HG03196 (cell line): ENCODE data around the gene PDILT.

Source experiments
- ATAC-seq: cut with Tn5 transposase; IDR thresholded peaks from one replicate; pipeline ENCODE4 v1.9.1; 2021; ENCODE audit not compliant: unreplicated experiment

PDILT gene

DNA sequence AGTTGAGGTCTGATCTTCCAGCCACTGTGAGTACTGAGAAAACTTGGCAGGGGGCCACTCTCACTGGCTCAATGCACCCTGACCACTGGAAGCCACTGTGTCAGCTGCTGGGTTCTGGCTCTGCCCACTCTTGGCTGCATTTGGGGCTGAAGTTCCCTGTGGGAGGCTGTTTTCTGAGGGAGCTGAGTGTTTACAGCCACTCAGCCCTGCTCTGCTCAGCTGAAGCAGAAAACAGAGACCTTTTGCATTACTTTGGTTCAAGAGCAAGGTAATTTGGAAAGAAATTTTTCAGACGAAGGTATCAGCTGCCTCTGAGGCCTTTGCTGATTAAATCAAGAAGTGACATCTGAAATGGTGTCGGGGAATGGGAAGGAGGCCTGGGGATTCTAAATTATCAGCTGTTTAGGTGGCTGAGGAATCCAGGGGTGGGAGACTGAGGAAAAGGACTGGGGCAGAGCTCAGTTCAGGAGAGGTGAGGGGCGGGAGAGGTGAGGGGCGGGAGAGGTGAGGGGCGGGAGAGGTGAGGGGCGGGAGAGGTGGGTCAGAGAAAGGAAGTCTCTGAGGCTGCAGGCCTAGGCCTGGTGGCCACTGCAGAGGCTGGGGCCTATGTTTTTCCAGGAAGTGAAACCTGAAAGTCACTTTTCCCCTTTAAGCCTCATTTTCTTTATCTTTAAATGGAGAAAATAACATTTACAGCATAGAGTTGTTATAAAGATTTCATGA lies 5.0 kb upstream of the PDILT start, which contains the start of gene ACSM5:
Gene ACSM5 (plus strand): TSS at position 137 of the 723 bp plus-strand sequence. CDS start 1,951 bp downstream, outside the sequence.
- ATAC-seq = peak; percentile 25

DNA sequence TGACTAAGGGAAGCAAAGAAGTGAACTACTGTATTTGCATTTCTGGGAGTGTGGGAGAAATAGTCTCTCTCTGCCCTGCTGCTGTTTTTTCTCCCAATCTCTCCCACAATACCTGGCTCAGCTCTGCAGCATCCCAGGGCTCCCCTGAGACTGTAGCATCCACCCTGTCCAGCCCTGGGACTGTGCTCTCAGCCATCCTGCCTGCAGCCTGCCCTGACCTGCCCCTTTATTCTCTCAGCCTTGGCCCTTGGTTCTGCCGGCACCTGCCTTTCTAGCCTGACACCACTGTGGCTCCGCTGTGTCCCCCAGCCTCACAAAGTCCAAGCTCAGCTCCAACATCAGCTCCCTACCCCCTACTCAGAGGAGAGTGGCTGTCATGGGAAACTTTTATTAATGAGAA lies 1.9 kb downstream of the PDILT start:
- no peak for ATAC-seq

DNA sequence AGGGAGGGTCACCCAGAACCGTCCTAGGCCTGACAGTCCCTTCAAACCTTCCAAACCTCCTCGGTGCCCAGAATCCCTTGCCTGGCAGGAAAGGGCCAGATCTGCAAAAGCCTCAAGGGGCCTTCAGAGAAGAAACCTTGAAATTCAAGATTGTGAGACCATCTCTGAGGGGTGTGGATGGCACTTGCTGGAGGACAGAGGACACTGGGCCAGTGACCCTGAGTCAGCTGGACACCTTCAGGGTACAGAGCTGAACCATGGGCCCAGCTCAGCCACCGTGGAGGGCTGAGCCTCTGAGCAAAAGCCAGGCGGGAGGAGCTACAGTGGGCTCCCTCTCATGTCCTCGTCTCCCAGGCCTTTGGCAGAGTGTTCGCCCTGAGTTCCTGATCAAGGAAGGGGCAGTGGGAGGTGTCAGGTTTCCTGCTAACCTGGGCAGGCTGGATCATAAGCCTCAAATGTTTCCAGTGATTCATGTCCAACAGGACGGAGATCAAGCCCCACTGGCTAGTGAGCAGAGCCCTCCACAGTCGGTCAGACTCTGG lies 3.0 kb downstream of the PDILT start:
- no peak for ATAC-seq

DNA sequence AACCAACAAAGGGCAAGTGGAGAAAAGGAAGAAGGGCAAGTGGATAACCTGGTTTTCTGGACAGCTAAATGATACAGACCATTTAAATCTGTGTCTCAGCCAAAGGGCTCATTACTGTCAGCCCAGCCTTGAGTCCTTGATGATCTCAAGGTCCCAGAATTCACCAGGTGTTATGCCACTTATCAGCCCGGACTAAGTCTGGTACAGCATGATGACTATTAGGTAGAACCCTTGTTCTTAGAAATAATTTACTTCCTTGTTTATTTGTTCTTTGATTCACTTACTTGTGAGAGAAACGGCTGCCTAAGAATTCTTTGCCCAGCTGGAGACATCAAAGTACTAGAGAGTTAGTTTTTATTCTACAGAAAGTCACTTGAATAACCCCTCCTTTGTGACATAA lies 3.5 kb downstream of the PDILT start:
- ATAC-seq = no peak

DNA sequence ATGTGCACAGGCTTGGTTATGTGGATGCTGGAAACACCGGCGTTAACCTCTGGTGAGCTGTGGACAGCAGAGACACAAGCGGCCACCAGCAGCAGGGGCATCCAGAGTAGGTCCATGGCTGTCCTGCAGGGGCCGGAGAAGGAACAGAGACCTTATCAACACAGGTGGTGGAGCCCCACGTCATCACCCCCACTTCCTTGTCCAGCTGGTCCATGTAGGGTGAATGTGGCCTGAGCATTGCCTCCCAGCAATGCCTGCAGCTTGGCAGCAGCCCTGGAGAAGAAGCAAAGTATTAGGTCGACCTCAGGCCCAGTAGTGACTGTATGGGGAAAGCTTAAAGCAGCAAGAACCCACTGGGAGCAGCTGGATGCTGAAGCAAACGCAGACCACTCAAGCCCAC lies 5.4 kb downstream of the PDILT start:
- ATAC-seq = no peak

DNA sequence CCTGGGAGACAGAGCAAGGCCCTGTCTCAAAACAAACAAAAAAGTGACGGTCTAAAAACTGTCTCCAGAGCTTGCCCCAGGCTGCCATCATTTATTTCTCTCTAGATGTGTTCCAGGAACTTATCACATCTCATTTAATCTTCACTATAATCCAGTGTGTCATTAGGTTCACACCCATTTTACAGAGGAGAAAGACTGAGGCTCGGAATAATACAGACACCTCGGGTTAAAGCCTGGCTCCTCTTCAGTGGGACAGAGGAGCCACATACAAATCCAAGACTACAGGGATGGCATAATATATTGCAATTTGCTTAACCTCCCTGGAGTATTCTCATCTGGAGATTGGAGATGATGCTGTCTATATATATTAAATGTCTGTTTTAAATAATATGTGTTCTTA lies 5.9 kb downstream of the PDILT start:
- ATAC-seq = no peak

DNA sequence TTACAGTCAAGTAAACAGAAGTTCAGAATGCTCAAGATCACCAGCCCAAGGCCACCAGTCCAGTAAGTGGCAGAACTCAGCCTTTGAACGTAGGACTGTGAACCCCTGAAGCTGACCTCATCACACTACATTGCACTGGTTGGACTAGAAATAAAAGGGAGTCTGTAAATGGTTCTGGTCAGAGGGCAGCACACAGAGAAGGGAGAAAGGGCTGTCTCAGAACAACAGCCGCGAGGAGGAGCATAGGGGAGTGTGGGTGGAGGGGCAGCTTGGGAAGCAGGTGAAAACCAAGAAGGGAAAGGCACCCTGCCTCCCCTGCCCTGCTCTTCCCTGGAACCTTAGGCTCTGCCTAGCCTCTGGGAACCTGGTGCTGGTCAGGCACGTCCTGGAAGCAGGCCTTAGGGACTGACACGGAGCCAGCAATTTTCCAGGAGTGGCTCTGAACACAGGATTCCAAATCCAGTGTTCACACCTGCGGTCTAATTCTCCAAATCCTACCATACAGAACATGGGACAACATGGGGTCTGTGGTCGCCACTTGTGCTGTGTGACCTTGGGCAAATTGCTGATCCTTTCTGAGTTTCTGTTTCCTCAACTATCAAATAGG lies 7.0 kb downstream of the PDILT start:
- ATAC-seq = no peak

DNA sequence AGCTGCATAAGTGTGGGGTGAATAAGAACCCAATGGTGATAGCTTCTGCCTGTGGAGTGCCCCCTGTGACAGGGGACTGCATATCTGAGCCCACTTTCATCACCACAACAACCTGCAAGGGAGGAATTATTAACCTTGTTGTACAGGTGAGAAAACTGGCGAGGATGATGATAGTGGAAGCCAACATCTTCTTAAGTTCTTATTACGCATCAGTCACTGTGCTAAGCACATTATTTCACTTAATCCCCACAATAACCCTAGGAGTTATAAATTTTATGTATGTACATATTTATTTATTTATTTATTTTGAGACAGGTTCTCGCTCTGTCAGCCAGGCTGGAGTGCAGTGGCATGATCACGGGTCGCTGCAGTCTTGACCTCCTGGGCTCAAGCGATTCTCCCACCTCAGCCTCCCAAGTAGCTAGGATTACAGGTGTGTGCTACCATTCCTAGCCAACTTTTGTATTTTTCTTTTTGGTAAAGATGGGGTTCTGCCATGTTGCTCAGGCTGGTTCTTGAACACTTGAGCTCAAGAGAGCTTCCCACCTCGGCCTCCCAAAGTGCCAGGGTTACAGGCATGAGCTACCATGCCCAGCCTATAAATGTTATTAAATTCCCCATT lies 7.6 kb downstream of the PDILT start:
- ATAC-seq = no peak

DNA sequence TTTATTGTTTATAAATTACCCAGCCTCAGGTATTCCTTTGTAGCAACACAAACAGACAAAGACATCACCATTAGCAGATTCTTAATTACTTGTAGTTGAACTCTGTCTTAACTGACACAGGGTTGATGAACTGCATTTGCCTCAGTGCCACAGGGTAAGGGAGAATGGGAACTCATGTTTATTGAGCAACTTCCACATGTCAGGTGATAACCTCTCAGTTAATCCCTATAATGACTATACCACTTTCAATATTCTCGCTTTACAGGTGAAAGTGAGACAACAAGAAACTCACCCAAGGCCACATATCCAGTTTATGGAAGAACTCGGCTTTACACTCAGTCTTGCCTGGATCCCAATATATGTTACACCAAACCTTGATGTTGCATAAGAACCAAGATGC lies 8.6 kb downstream of the PDILT start:
- no peak for ATAC-seq

DNA sequence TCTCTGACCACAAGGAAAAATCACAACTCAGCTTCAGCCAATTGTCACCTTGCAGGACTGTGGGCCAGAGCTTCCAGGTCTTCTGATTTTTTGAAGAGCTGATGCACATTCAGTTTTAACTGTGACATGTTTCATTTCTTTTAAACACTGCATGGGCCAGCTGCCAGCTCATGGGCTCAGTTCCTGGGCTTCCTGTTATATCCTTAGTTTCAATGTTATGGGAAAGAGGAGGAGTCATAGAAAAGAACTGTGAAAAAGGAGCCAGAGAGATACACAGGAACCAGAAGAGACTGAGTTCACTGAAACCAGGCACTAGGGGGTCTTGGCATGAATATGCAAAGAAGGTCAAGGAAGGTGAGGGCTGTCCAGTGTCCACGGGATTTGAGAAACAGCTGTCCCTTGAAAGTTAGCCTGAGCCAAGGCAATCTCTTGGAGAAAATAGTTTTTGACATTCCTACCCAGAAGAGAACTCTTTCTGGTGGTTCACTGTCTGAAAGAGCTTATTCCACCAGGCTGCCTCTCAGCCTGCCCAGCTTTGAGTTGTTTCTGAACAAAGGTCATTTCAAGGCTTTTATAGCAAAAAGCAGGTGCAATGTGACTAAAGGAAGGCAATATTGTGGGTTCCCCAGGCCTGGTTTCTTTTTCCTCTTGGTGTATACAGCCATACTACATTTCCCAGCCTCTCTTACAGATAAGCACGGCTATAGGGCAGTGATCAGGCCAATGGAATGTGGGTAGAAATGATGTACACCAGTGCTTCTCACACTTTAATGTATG lies 10.5 kb downstream of the PDILT start:
- ATAC-seq = no peak

DNA sequence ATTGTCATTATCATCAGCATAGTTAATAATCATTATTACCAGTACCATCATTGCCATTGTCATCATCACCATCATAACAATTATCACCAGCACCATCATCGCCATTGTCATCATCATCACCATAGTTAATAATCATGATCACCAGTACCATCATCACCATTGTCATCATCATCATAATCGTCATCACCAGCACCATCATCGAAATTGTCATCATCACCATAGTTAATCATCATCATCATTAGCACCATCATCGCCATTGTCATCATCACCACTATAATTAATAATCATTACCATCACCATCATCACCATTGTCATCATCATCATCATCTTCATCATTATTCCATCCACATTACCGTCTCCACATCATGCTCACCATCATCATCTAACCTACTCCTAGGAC lies 13.5 kb downstream of the PDILT start:
- no peak for ATAC-seq

DNA sequence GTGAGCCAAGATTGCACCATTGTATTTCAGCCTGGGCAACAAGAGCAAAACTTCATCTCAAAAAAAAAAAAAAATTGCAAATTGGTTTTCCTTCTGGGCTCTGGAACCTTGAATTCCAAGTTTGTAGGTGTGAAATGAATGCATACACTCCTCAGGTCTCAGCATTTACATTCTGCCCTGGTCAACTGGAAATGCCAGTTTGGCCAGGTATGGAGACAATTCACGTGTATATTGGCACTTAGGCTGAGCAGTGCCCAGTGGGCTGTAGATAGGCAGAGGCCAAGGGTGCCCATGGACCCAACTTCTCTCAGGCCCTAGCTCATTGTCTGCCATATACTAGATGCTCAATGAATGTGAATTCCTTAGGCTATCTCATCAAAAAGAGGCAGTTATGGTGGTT lies 15.7 kb downstream of the PDILT start:
- ATAC-seq = no peak

DNA sequence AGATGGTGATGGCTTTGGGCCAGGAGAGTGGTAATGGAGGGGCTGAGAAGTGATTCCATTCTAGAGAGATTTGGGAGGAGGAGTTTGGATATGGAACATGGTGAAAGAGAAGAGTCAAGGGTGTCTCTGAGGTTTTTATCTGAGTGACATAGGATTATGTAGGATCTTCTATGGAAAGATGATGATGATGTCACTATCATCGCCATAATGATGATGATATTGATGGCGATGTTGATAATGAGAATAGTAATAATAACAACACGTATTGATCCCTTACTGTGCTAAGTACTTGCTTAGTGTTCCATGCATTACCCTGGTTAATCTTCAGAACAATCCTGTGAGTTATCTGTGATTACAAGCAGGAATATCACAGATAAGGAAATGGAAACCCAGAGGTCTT lies 16.6 kb downstream of the PDILT start:
- ATAC-seq = no peak

DNA sequence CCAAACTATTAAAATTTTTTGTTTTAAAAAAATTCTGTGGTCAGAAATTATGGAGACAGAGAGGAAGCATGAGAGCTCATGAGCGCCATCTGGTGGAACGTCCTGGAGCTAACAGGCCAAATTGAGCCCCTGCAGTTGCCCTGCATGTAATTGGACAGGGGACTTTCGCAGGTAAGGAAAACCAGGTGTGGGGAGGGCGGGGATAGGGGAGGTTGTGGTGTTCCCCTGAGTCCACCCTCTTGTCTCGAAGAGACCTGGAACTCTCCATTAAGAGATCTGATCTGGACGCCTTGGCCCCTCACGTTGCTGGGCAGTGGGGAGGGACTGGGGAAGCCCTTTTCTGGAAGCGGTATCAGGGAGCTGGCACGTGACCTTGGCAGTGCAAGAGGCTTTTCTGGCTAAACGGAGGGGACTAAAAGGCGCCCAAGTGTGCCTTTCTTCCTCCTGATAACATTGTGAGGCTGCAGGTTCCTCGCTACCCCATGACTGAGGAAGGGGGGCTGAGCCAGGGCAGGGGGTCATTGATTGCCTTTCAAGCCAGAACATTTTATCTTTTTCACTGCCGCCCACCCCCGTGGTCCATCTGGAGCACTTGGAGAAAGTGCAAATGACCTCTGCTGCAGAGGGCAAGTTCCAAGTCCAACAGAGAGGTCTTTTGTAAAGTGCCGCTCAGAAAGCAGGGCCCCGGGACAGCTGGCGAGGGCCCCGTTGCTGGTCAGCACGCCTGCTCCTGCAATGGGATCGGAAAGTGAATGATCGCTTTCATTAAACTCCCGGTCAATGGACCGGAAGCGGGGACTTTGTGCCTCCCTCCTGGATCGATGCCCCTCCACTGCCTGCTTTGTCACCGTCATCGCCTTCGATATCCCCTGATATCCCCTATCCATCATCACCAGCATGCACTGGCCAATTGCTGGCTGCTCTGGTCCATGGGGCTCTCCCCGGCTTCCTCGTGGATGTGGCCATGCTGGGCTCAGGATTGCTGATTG lies 18.4 kb downstream of the PDILT start:
- ATAC-seq = no peak

DNA sequence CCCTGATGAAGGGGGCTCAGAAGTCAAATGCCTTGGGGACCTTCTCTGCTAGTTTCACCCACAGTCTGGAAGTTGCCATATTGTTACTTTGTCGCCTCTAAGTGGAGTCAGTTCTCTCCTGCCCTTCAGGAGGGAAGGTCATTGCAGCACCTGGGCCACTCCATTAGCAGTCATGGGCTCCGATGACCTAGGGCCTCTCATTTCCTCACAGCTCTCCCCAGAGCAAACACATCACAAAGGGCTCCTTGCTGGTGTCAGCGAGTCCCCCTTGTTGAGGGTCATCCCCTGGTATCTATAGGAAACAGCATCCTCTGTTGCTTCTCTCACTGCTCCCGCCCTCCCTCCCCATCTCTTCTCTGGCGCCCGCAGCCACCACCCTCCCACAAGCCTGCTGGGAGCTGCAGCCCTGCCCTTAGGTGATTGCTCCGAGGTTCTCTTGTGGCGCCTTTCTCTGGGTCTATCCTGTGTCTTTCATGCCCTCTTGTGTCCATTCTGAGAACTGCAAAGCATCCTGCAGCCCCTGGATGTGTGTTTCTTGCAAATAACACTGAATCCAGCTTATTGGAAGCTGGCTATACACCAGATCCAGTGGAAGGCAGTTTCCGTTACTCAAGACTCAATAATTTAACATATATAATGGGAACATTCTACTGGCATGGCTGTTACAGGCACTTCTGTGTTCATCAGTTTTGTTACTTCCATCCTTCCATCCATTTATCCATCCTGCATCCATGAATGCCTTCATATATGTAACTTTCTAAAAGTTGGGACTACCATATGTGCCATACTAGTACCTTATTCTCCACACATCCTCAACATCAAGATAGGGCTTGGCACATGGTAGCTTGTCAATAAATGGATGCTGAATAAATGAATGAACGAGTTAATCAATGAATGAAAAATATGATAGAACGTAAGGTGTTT lies 21.2 kb downstream of the PDILT start:
- no peak for ATAC-seq

DNA sequence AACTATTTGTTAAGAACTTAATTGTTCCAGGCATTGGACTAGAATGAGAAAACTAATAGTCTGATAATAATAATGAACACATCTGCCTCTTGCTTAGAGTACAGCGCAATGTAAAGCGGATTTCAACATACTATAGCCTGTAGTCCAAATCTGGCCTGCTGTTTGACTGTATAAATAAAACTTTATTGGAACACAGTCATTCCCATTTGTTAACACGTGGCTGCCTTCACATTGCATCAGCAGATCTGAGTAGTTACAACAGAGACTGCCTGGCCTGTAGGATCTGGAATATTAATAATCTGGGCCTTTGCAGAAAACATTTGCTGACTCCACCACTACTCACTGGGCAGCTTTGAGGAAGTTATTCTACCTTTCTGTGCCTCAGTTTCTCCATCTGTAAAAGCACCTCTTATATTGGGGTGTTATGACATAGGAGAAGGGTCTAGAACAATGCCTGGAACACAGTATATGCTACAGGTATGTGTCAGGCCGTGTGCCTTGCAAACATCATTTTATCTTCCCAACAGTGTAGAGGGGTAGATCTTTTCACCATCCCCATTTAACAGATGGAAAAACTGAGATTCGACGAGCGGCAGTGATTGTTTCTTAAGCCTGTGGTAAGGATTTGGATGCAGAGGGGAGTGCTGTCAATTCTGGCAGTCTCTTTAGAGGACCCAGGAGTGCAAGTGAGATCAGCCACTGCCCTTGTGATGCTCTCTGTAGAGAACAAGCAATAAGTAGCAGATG lies 22.2 kb downstream of the PDILT start:
- ATAC-seq = no peak

DNA sequence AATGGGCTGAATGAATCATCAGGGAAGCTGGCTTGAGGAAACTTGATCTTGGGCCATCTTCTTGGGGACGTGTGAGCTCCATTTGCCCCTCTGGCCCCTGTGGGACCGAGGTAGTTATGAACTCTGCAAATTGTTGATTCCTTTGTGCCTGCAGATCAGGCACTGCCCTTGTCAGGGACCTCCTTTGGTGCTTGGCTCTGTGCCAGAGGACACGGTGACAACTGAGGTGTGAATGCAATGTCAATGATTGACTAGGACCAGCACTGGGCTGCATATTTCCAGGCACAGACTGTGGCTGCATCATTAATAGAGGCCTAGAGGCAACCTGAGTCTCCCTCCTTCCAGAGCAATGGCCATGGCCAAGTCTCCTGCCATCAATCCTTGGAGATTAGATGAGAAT lies 23.8 kb downstream of the PDILT start:
- no peak for ATAC-seq

DNA sequence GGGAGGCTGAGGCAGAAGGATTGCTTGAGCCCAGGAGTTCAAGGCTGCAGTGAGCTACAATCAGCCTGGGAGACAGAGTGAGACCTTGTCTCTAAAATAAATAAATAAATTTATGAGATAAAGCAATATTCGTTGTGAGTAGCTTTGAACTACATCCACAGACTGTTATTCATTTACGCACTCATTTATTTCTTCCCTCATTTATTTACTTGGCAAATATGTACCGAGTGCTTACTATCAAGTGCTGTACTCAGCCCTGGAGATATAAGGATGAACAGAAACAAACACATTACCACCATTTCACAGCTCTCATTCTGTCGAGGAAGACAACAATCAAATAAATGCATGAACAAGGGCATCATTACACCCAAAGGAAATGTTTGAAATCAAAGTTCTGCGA lies 27.4 kb downstream of the PDILT start:
- ATAC-seq = no peak
